Fibroblast of lung (primary cell): Measurements from ENCODE around the gene SECTM1. TPM values are rescaled to one million over a fixed set of nuclear protein-coding genes. Genes with fewer than 3 reads are reported as not detected.
A peak's percentile ranks its signal among the peaks of the same experiment; 100 is the strongest.
"Not testable (repeated sequence)": the region's sequence is repeated elsewhere in the genome, so short reads cannot be mapped to it uniquely, and the experiment has no call there.

Source experiments
- DNase-seq, 2 donors: peaks; one replicate each; pipeline versions ENCODE4 v3.0.0 to v3.0.0-alpha.2; 2010; ENCODE audit warnings: low read depth in 2 of 2
- H2AFZ ChIP-seq: 2 replicates; pipeline ENCODE4 v1.5.1; 2012; ENCODE audit warnings: low read length, control low read depth, inconsistent platforms
- H3K27ac ChIP-seq: 2 replicates; pipeline ENCODE4 v1.5.1; 2011; ENCODE audit warnings: low read length, control low read depth; ENCODE audit not compliant: insufficient read depth
- H3K27me3 ChIP-seq: 2 replicates; pipeline ENCODE4 v1.5.1; 2011; ENCODE audit warnings: mild to moderate bottlenecking, low read length; ENCODE audit not compliant: control insufficient read depth, insufficient read depth
- H3K36me3 ChIP-seq: 2 replicates; pipeline ENCODE4 v1.5.1; 2011; ENCODE audit warnings: low read length; ENCODE audit not compliant: control insufficient read depth, insufficient read depth
- H3K4me1 ChIP-seq: 2 replicates; pipeline ENCODE4 v1.5.1; 2011; ENCODE audit warnings: low read length; ENCODE audit not compliant: control insufficient read depth, insufficient read depth; ENCODE audit errors: extremely low read depth
- H3K4me2 ChIP-seq: 2 replicates; pipeline ENCODE4 v1.5.1; 2011; ENCODE audit warnings: low read length, control low read depth; ENCODE audit not compliant: insufficient read depth; ENCODE audit errors: extremely low read depth
- H3K4me3 ChIP-seq, 4 experiments: fragments of 200-600 bp in 1 of 4; sonication (generic) in 1 of 4; replicated peaks in 1 of 4; 2 replicates each; pipeline ENCODE4 v1.5.1; 2011 to 2016; ENCODE audit warnings: low read length in 4 of 4, low read depth in 3 of 4, mild to moderate bottlenecking in 3 of 4, control low read depth in 2 of 4, inconsistent platforms in 1 of 4, mixed read lengths in 1 of 4; ENCODE audit not compliant: insufficient read depth in 1 of 4; ENCODE audit errors: control extremely low read depth in 1 of 4
- H3K79me2 ChIP-seq: 2 replicates; pipeline ENCODE4 v1.5.1; 2012; ENCODE audit warnings: mild to moderate bottlenecking, low read length, inconsistent platforms; ENCODE audit not compliant: control insufficient read depth, insufficient read depth
- H3K9ac ChIP-seq: 2 replicates; pipeline ENCODE4 v1.5.1; 2011; ENCODE audit warnings: mild to moderate bottlenecking, low read length, control low read depth; ENCODE audit not compliant: insufficient read depth
- H3K9me3 ChIP-seq: 2 replicates; pipeline ENCODE4 v1.5.1; 2012; ENCODE audit warnings: low read depth, low read length; ENCODE audit not compliant: control insufficient read depth, insufficient read depth
- H4K20me1 ChIP-seq: 2 replicates; pipeline ENCODE4 v1.5.1; 2011; ENCODE audit warnings: low read length; ENCODE audit not compliant: control insufficient read depth, insufficient read depth; ENCODE audit errors: extremely low read depth
- CTCF ChIP-seq, 2 donors: IDR thresholded peaks in 1 of 2; conservative IDR thresholded peaks in 1 of 2; 1 replicate in 1 of 2; 2 replicates in 1 of 2; pipeline ENCODE4 v1.5.1; 2011 to 2012; ENCODE audit warnings: low read length in 2 of 2, control low read depth in 1 of 2, inconsistent platforms in 1 of 2, low read depth in 1 of 2, mild to moderate bottlenecking in 1 of 2
- EZH2 ChIP-seq: IDR thresholded peaks from 2 replicates; pipeline ENCODE4 v1.5.1; 2012; ENCODE audit warnings: low read length, control low read depth, mild to moderate bottlenecking; ENCODE audit errors: missing control alignments
- polyA plus RNA-seq, 2 donors: library from polyadenylated mRNA; depleted of rRNA in 1 of 2; stranded (reverse) in 1 of 2; unstranded in 1 of 2; fragments of >200 nt; gene quantifications; 2 replicates each; pipeline ENCODE4 v1.2.1, GENCODE V29; 2011 to 2012; ENCODE audit warnings: missing spikeins in 1 of 2
- total RNA-seq: library from RNA; depleted of rRNA; stranded (reverse); fragments of >200 nt; gene quantifications from 2 replicates; pipeline ENCODE4 v1.2.1, GENCODE V29; 2014

The SECTM1 gene
- total and polyA plus RNA-seq, 2 donors (not counting 1 experiment from before 2014, with no cell fraction given), result 17.3 to 17.5 TPM

GRCh38 chr17:82380860-82381702 lies 47.5 kb upstream of the SECTM1 start:
- TF ChIP-seq CTCF (conservative IDR thresholded peaks at IDR 0.05 in 1 of 2, IDR thresholded peaks at IDR 0.05 in 1 of 2; ENCODE audit: low read depth in 1 of 2, low read length in 2 of 2), result no peak
- TF ChIP-seq EZH2, result no peak
- H3K27me3 ChIP-seq, result peaks cover 7% of the 10 kb centered on the region
- no peaks in the 10 kb centered on the region for H3K36me3 ChIP-seq
- H3K4me1 ChIP-seq, result no peaks in the 10 kb centered on the region
- no peaks in the 10 kb centered on the region for H3K9me3 ChIP-seq
- peak overlapping the region; percentile 93 for H3K4me2 ChIP-seq
- H4K20me1 ChIP-seq, result no peaks in the 10 kb centered on the region
- peak overlapping the region in 3 of 4 experiments; percentile 1 to 23 (median 16) for H3K4me3 ChIP-seq
- no peaks in the 10 kb centered on the region for H3K79me2 ChIP-seq
- no peak overlapping the region for H3K9ac ChIP-seq
- H2AFZ ChIP-seq, result peak overlapping the region; percentile 69
- DNase-seq, result no peak
- no peak overlapping the region for H3K27ac ChIP-seq

GRCh38 chr17:82378741-82379021 lies 45.1 kb upstream of the SECTM1 start:
- no peak overlapping the region for H3K4me2 ChIP-seq
- H3K9me3 ChIP-seq, result no peaks in the 10 kb centered on the region
- H3K36me3 ChIP-seq, result no peaks in the 10 kb centered on the region
- no peaks in the 10 kb centered on the region for H4K20me1 ChIP-seq
- no peak overlapping the region for H3K4me3 ChIP-seq
- peaks cover 21% of the 10 kb centered on the region for H3K27me3 ChIP-seq
- no peak overlapping the region for H3K27ac ChIP-seq
- H3K79me2 ChIP-seq, result no peaks in the 10 kb centered on the region
- no peak for DNase-seq
- no peaks in the 10 kb centered on the region for H3K4me1 ChIP-seq
- no peak for TF ChIP-seq CTCF (conservative IDR thresholded peaks at IDR 0.05 in 1 of 2, IDR thresholded peaks at IDR 0.05 in 1 of 2; ENCODE audit: low read depth in 1 of 2, low read length in 2 of 2)
- TF ChIP-seq EZH2, result no peak
- H3K9ac ChIP-seq, result no peak overlapping the region
- H2AFZ ChIP-seq, result no peak overlapping the region

- H3K9me3 ChIP-seq, result no peaks in the 10 kb centered on the region
- H3K79me2 ChIP-seq, result no peaks in the 10 kb centered on the region
- no peaks in the 10 kb centered on the region for H4K20me1 ChIP-seq
- no peak for DNase-seq
- peaks cover 21% of the 10 kb centered on the region for H3K27me3 ChIP-seq
- no peak for TF ChIP-seq CTCF (conservative IDR thresholded peaks at IDR 0.05 in 1 of 2, IDR thresholded peaks at IDR 0.05 in 1 of 2; ENCODE audit: low read depth in 1 of 2, low read length in 2 of 2)
- no peak for TF ChIP-seq EZH2
- no peak overlapping the region for H3K4me3 ChIP-seq
- no peak overlapping the region for H3K4me2 ChIP-seq
- H3K4me1 ChIP-seq, result no peaks in the 10 kb centered on the region
- no peak overlapping the region for H2AFZ ChIP-seq
- H3K9ac ChIP-seq, result no peak overlapping the region
- H3K36me3 ChIP-seq, result no peaks in the 10 kb centered on the region
- no peak overlapping the region for H3K27ac ChIP-seq
Measured at GRCh38 chr17:82377924-82378740, 44.6 kb upstream of the SECTM1 start.

- H3K79me2 ChIP-seq, H3K27ac ChIP-seq, H3K4me3 ChIP-seq, H3K4me2 ChIP-seq, H4K20me1 ChIP-seq, H3K9ac ChIP-seq, DNase-seq, H3K9me3 ChIP-seq, H3K36me3 ChIP-seq, H3K4me1 ChIP-seq, H2AFZ ChIP-seq: not testable (repeated sequence)
- peaks cover 28% of the 10 kb centered on the region for H3K27me3 ChIP-seq
Measured at GRCh38 chr17:82377294-82377693, 43.7 kb upstream of the SECTM1 start.
